Activated CD8-positive, alpha-beta T cell treated with anti-CD3 and anti-CD28 coated beads for 36 hours (primary cell): Measurements from ENCODE around the gene CPB2. TPM values are rescaled to one million over a fixed set of nuclear protein-coding genes. Genes with fewer than 3 reads are reported as not detected.
A peak's percentile ranks its signal among the peaks of the same experiment; 100 is the strongest.

Experiments used
- ATAC-seq: fragments of 200-7000 bp; cut with Tn5 transposase; one replicate; pipeline ENCODE4 v1.10.0; 2021; ENCODE audit warnings: mild to moderate bottlenecking, moderate library complexity
- CTCF ChIA-PET: fragments of 350-600 bp; sonication (Branson Sonifier 250); formaldehyde crosslinking; loops from one replicate; lab custom pipeline; 2021; ENCODE audit warnings: antibody characterized with exemption; lab: Charles Lee
- POLR2A ChIA-PET: fragments of 350-600 bp; sonication (Branson Sonifier 250); formaldehyde crosslinking; loops from one replicate; lab custom pipeline; 2021; ENCODE audit warnings: antibody characterized with exemption; lab: Charles Lee
- DNase-seq: peaks from one replicate; pipeline ENCODE4 v3.0.0-alpha.2; 2020
- H3K27ac Mint-ChIP-seq: one replicate; pipeline ENCODE4 v1.8.0; 2021; ENCODE audit warnings: mild to moderate bottlenecking, mixed read lengths
- H3K27me3 Mint-ChIP-seq: one replicate; pipeline ENCODE4 v1.8.0; 2021; ENCODE audit warnings: mixed read lengths
- H3K36me3 Mint-ChIP-seq: one replicate; pipeline ENCODE4 v1.8.0; 2021; ENCODE audit warnings: low read depth, mixed read lengths
- H3K4me1 Mint-ChIP-seq: one replicate; pipeline ENCODE4 v1.8.0; 2021; ENCODE audit warnings: low read depth, mixed read lengths
- H3K4me3 Mint-ChIP-seq: one replicate; pipeline ENCODE4 v1.8.0; 2021; ENCODE audit warnings: mild to moderate bottlenecking, moderate library complexity, mixed read lengths
- H3K9me3 Mint-ChIP-seq: one replicate; pipeline ENCODE4 v1.8.0; 2021; ENCODE audit warnings: mixed read lengths
- intact Hi-C: fragments of 100-400 bp; cut with micrococcal nuclease; formaldehyde crosslinking; loops from one replicate; pipeline ENCODE4 v1.10.0; 2022
- total RNA-seq, 2 experiments: library from RNA; stranded (reverse); gene quantifications; one replicate each; pipeline ENCODE4 v1.2.3, GENCODE V29; 2021
- TF ChIP-seq, protein P1 (sequence below): fragments of 200-600 bp; IDR thresholded peaks from one replicate; pipeline ENCODE4 v1.8.0; 2022; ENCODE audit warnings: antibody characterized with exemption, mild to moderate bottlenecking

CPB2 gene
- total RNA-seq, 2 experiments from 2014 or later, result not detected

DNA sequence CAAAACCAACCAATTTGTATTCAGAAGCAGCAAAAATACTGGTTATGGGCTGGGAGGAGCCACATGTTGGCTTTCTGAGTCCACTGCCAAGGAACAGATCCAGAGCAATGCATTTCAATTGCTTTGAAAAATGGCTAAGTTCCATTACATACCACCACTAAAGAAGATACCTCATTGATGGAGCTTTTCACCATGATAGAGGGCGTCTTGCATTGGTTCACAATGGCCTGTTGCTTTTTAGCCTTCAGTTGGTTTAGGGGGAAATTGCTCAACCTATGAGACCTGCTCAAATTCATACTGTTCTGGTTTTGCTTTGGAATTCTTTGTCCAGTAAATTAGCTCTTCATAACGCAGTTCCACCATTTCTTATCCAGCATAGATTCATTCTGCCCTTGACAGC is 21.2 kb upstream of the CPB2 start:
- peaks cover 36% of the 10 kb centered on the region for H3K36me3 Mint-ChIP-seq
- no peaks in the 10 kb centered on the region for H3K27me3 Mint-ChIP-seq
- ATAC-seq, result no peak

GRCh38 chr13:46124967-46125933 is 20.4 kb upstream of the CPB2 start:
- intact Hi-C loops, result loop anchor here (10.0 kb wide), 1 partner anchor 70 kb away; the partner anchor contains the start of gene ZC3H13
- ATAC-seq (peak; percentile 2), DNase-seq (no peak)
- Mint-ChIP-seq H3K36me3 (peaks cover 28% of the 10 kb centered on the region), H3K27ac (peak overlapping the region; percentile 64), H3K27me3 (no peaks in the 10 kb centered on the region), H3K4me1 (peaks cover 35% of the 10 kb centered on the region), H3K4me3 (no peak overlapping the region), H3K9me3 (no peaks in the 10 kb centered on the region)
- TF ChIP-seq, protein P1, sequence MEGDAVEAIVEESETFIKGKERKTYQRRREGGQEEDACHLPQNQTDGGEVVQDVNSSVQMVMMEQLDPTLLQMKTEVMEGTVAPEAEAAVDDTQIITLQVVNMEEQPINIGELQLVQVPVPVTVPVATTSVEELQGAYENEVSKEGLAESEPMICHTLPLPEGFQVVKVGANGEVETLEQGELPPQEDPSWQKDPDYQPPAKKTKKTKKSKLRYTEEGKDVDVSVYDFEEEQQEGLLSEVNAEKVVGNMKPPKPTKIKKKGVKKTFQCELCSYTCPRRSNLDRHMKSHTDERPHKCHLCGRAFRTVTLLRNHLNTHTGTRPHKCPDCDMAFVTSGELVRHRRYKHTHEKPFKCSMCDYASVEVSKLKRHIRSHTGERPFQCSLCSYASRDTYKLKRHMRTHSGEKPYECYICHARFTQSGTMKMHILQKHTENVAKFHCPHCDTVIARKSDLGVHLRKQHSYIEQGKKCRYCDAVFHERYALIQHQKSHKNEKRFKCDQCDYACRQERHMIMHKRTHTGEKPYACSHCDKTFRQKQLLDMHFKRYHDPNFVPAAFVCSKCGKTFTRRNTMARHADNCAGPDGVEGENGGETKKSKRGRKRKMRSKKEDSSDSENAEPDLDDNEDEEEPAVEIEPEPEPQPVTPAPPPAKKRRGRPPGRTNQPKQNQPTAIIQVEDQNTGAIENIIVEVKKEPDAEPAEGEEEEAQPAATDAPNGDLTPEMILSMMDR, result no peak
- ChIA-PET CTCF (interaction anchor here (0.7 to 2.6 kb wide), 12 partner anchors 8 to 168 kb away, joined by 3 to 47 read pairs (median 6); no protein-coding TSS in a partner anchor), POLR2A (interaction anchor here (0.7 to 3.5 kb wide), 10 partner anchors 9 to 114 kb away, joined by 3 to 13 read pairs (median 3); no protein-coding TSS in a partner anchor)

More for the DNA sequence above, 21.2 kb upstream of the CPB2 start:
- POLR2A ChIA-PET, result interaction anchor here (0.8 to 3.5 kb wide), 8 partner anchors 10 to 185 kb away, joined by 3 to 13 read pairs (median 4); partner anchors contain the start of gene ZC3H13
- Mint-ChIP-seq H3K27ac (peak overlapping the region; percentile 64), H3K4me3 (no peak overlapping the region), H3K9me3 (no peaks in the 10 kb centered on the region), H3K4me1 (peaks cover 35% of the 10 kb centered on the region)
- TF ChIP-seq, protein P1, result no peak
- intact Hi-C loops, result loop anchor here (10.0 kb wide), 1 partner anchor 71 kb away; the partner anchor contains the start of gene ZC3H13
- no peak for DNase-seq
- CTCF ChIA-PET, result interaction anchor here (0.6 to 2.6 kb wide), 21 partner anchors 8 to 503 kb away, joined by 3 to 47 read pairs (median 5); no protein-coding TSS in a partner anchor

GRCh38 chr13:46124531-46124966 is 19.7 kb upstream of the CPB2 start:
- ATAC-seq, result peak; percentile 11
- POLR2A ChIA-PET, result interaction anchor here (0.9 to 3.5 kb wide), 6 partner anchors 9 to 113 kb away, joined by 3 to 13 read pairs (median 4); no protein-coding TSS in a partner anchor
- intact Hi-C loops, result loop anchor here (10.0 kb wide), 1 partner anchor 70 kb away; the partner anchor contains the start of gene ZC3H13
- CTCF ChIA-PET, result interaction anchor here (1.8 kb wide), 1 partner anchor 67 kb away, joined by 7 read pairs; no protein-coding TSS in a partner anchor
- Mint-ChIP-seq H3K9me3 (no peaks in the 10 kb centered on the region), H3K27me3 (no peaks in the 10 kb centered on the region), H3K27ac (peak overlapping the region; percentile 64), H3K4me1 (peaks cover 35% of the 10 kb centered on the region), H3K36me3 (peaks cover 22% of the 10 kb centered on the region), H3K4me3 (no peak overlapping the region)
- TF ChIP-seq, protein P1, result no peak
- peak; percentile 41 for DNase-seq

DNA sequence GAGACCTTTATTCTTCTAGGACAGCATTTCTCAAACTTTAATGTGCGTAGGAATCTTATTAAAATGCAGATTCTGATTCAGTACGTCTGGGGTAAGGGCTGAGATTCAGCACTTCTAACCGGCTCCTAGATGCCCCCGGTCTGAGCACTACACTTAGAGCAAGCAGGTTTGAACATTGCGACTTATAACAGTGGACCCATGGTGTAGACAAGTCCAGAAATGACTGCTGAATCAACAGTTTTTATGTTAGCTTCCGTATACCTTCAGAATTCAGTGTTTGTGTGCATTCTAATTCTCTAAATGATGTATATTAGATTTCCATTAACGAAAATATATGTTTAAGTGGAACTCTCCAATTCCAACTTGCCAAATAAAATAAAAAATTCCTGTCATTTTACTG is 17.5 kb upstream of the CPB2 start:
- POLR2A ChIA-PET, result interaction anchor here (1.0 to 1.1 kb wide), 2 partner anchors 10 to 28 kb away, joined by 3 read pairs; no protein-coding TSS in a partner anchor
- TF ChIP-seq, protein P1, result no peak
- no peak overlapping the region for H3K27ac Mint-ChIP-seq
- H3K27me3 Mint-ChIP-seq, result no peaks in the 10 kb centered on the region
- peaks cover 32% of the 10 kb centered on the region for H3K4me1 Mint-ChIP-seq
- DNase-seq (no peak), ATAC-seq (no peak)
- no peaks in the 10 kb centered on the region for H3K9me3 Mint-ChIP-seq
- intact Hi-C loops, result loop anchor here (10.0 kb wide), 1 partner anchor 68 kb away; the partner anchor contains the start of gene ZC3H13
- CTCF ChIA-PET, result no interaction called here
- peaks cover 13% of the 10 kb centered on the region for H3K36me3 Mint-ChIP-seq
- H3K4me3 Mint-ChIP-seq, result no peak overlapping the region
